H9 (cell line): ENCODE data around the gene FAM180A. TPM values are rescaled to one million over a fixed set of nuclear protein-coding genes. Genes with fewer than 3 reads are reported as not detected.

Source experiments
- DNase-seq: peaks from one replicate; pipeline ENCODE4 v3.0.0-alpha.2; 2017
- H2AFZ ChIP-seq: one replicate; pipeline ENCODE4 v1.6.1; 2013; ENCODE audit warnings: mild to moderate bottlenecking, low read length, control low read depth, moderate library complexity
- H2AK5ac ChIP-seq: 2 replicates; pipeline ENCODE4 v1.6.1; 2013; ENCODE audit warnings: low read length, control low read depth, mixed read lengths; ENCODE audit not compliant: insufficient read length
- H2BK120ac ChIP-seq: one replicate; pipeline ENCODE4 v1.6.1; 2013; ENCODE audit warnings: low read depth, mild to moderate bottlenecking, low read length, control low read depth, inconsistent platforms; ENCODE audit not compliant: poor library complexity, severe bottlenecking
- H2BK12ac ChIP-seq: 2 replicates; pipeline ENCODE4 v1.6.1; 2013; ENCODE audit warnings: low read length, control low read depth, mixed read lengths, low read depth; ENCODE audit not compliant: insufficient read length
- H2BK15ac ChIP-seq: 2 replicates; pipeline ENCODE4 v1.6.1; 2013; ENCODE audit warnings: low read depth, low read length, control low read depth
- H2BK20ac ChIP-seq: one replicate; pipeline ENCODE4 v1.6.1; 2013; ENCODE audit warnings: low read depth, mild to moderate bottlenecking, low read length, control low read depth, inconsistent platforms; ENCODE audit not compliant: poor library complexity, severe bottlenecking
- H2BK5ac ChIP-seq: 2 replicates; pipeline ENCODE4 v1.6.1; 2013; ENCODE audit warnings: low read length, control low read depth, mixed read lengths; ENCODE audit not compliant: insufficient read length
- H3K14ac ChIP-seq: 2 replicates; pipeline ENCODE4 v1.6.1; 2013; ENCODE audit warnings: low read length, control low read depth; ENCODE audit not compliant: insufficient read depth
- H3K18ac ChIP-seq: 2 replicates; pipeline ENCODE4 v1.6.1; 2013; ENCODE audit warnings: low read depth, mild to moderate bottlenecking, mixed read lengths, low read length, control low read depth; ENCODE audit not compliant: insufficient read length
- H3K23ac ChIP-seq: 2 replicates; pipeline ENCODE4 v1.6.1; 2013; ENCODE audit warnings: low read length, control low read depth, mixed read lengths, low read depth; ENCODE audit not compliant: insufficient read length
- H3K23me2 ChIP-seq: 2 replicates; pipeline ENCODE4 v1.6.1; 2013; ENCODE audit warnings: low read depth, mild to moderate bottlenecking, mixed read lengths, low read length, control low read depth; ENCODE audit not compliant: insufficient read length, poor library complexity, severe bottlenecking
- H3K27ac ChIP-seq: 2 replicates; pipeline ENCODE4 v1.5.1; 2013; ENCODE audit warnings: low read length, control low read depth, mixed read lengths, low read depth; ENCODE audit not compliant: insufficient read length
- H3K27me3 ChIP-seq: 2 replicates; pipeline ENCODE4 v1.6.1; 2013; ENCODE audit warnings: low read length, control low read depth, inconsistent platforms; ENCODE audit not compliant: insufficient read depth
- H3K4ac ChIP-seq: 2 replicates; pipeline ENCODE4 v1.6.1; 2013; ENCODE audit warnings: low read depth, mild to moderate bottlenecking, control low read depth, inconsistent platforms, low read length, moderate library complexity
- H3K4me1 ChIP-seq: 2 replicates; pipeline ENCODE4 v1.6.1; 2013; ENCODE audit warnings: low read length, control low read depth, inconsistent platforms; ENCODE audit not compliant: insufficient read depth
- H3K4me2 ChIP-seq: 2 replicates; pipeline ENCODE4 v1.6.1; 2013; ENCODE audit warnings: low read length, control low read depth, mixed read lengths; ENCODE audit not compliant: insufficient read length, insufficient read depth
- H3K56ac ChIP-seq: 2 replicates; pipeline ENCODE4 v1.6.1; 2013; ENCODE audit warnings: low read depth, mild to moderate bottlenecking, mixed read lengths, low read length, control low read depth; ENCODE audit not compliant: insufficient read length
- H3K79me1 ChIP-seq: 2 replicates; pipeline ENCODE4 v1.6.1; 2013; ENCODE audit warnings: low read depth, mild to moderate bottlenecking, moderate library complexity, low read length, control low read depth, inconsistent platforms; ENCODE audit not compliant: insufficient read depth, poor library complexity, severe bottlenecking
- H3K79me2 ChIP-seq: 2 replicates; pipeline ENCODE4 v1.6.1; 2013; ENCODE audit warnings: low read length, control low read depth, inconsistent platforms; ENCODE audit not compliant: insufficient read depth
- H3K9ac ChIP-seq: 2 replicates; pipeline ENCODE4 v1.6.1; 2013; ENCODE audit warnings: low read length, control low read depth, mixed read lengths; ENCODE audit not compliant: insufficient read length; ENCODE audit errors: extremely low read depth
- H3K9me3 ChIP-seq: one replicate; pipeline ENCODE4 v1.6.1; 2013; ENCODE audit warnings: low read depth, low read length, inconsistent platforms; ENCODE audit not compliant: control insufficient read depth
- H3T11ph ChIP-seq: one replicate; pipeline ENCODE4 v1.6.1; 2013; ENCODE audit warnings: mild to moderate bottlenecking, low read length, control low read depth, inconsistent platforms
- H4K20me1 ChIP-seq: one replicate; pipeline ENCODE4 v1.6.1; 2013; ENCODE audit not compliant: control insufficient read depth, insufficient read length, insufficient read depth
- H4K5ac ChIP-seq: 2 replicates; pipeline ENCODE4 v1.6.1; 2013; ENCODE audit warnings: low read depth, mild to moderate bottlenecking, mixed read lengths, low read length, control low read depth; ENCODE audit not compliant: insufficient read length
- H4K8ac ChIP-seq: replicated peaks from 2 replicates; pipeline ENCODE4 v1.6.1; 2013; ENCODE audit warnings: low read length, control low read depth, mixed read lengths, low read depth; ENCODE audit not compliant: insufficient read length
- H4K91ac ChIP-seq: 2 replicates; pipeline ENCODE4 v1.6.1; 2013; ENCODE audit warnings: low read depth, mild to moderate bottlenecking, moderate library complexity, mixed read lengths, low read length, control low read depth; ENCODE audit not compliant: insufficient read length
- H3K27ac Mint-ChIP-seq, 3 experiments: 2 replicates in 2 of 3; 3 replicates in 1 of 3; pipeline ENCODE4 v1.8.0; 2020 to 2021; ENCODE audit warnings: mixed read lengths in 3 of 3, mild to moderate bottlenecking in 1 of 3, moderate library complexity in 1 of 3
- H3K27me3 Mint-ChIP-seq: 2 replicates; pipeline ENCODE4 v1.8.0; 2021; ENCODE audit warnings: low read depth, mild to moderate bottlenecking, moderate library complexity, mixed read lengths
- H3K36me3 Mint-ChIP-seq, 3 experiments: 2 replicates in 2 of 3; 3 replicates in 1 of 3; pipeline ENCODE4 v1.8.0; 2020 to 2021; ENCODE audit warnings: low read depth in 3 of 3, mixed read lengths in 3 of 3; ENCODE audit not compliant: insufficient read depth in 1 of 3
- H3K4me1 Mint-ChIP-seq, 2 experiments: 2 replicates each; pipeline ENCODE4 v1.8.0; 2020; ENCODE audit warnings: mixed read lengths in 2 of 2
- H3K4me3 Mint-ChIP-seq, 2 experiments: 2 replicates in 1 of 2; 3 replicates in 1 of 2; pipeline ENCODE4 v1.8.0; 2020 to 2021; ENCODE audit warnings: mild to moderate bottlenecking in 2 of 2, mixed read lengths in 2 of 2, moderate library complexity in 1 of 2
- H3K9me3 Mint-ChIP-seq, 2 experiments: 2 replicates in 1 of 2; 3 replicates in 1 of 2; pipeline ENCODE4 v1.8.0; 2020; ENCODE audit warnings: mild to moderate bottlenecking in 2 of 2, mixed read lengths in 2 of 2, moderate library complexity in 1 of 2
- CTCF ChIP-seq: fragments of 200-600 bp; sonication (generic); conservative IDR thresholded peaks from 3 replicates; pipeline ENCODE4 v1.8.0; 2021; ENCODE audit warnings: antibody characterized with exemption, mild to moderate bottlenecking
- WGBS: extraction: QIAGEN DNeasy Blood & Tissue Kit; methylation state at CpG from one replicate; pipeline ENCODE4 v1.1.7; 2013; ENCODE audit warnings: missing lambda C conversion rate, low lambda C conversion rate, mixed read lengths; ENCODE audit not compliant: insufficient read length; ENCODE audit errors: extremely low coverage; 5-methylcytosine and 5-hydroxymethylcytosine counted together
- total RNA-seq: library from RNA; stranded (reverse); gene quantifications from 2 replicates; pipeline ENCODE4 v1.2.1, GENCODE V29; 2021

Gene FAM180A
- total RNA-seq, 1 experiment from 2014 or later: not detected

DNA sequence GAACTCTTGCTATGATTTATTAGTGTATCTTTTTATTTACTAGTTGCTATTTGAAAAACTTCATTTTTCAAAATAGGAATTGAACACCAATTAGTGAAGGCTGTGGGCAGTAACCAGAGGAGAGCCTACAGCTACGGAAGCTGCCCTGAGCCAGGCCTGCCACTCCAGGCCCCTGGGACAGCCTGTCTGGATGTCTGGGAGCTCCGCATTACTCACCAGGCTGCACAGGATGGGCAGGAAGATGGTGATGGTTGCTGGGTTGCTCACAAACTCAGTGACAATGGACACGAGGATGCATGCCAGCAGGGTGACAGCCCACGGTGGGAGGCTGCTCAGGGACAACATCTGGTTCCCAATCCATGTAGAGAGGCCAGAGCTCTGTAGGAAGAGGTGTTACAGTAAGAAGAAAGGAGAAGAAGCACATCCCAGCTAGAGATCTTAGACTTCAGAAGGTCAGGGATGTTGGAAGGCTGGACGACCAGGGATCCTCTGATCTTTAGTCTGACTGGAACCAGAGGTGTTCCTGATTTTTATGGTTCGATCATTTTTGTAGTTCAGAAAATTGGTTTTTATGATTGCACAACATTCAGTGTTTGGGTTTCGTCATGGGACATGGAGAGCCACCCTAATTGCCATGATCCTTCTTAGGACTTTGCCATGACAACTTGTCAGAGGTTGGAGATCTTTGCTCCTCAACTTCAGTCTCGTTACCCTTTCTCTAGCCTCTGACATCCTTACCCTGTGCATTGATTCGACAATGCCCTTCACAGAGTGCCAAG is 63.1 kb downstream of the FAM180A start:
- TF ChIP-seq CTCF: no peak
- Histone ChIP-seq H2BK5ac (no peak overlapping the region), H2BK20ac (no peak overlapping the region), H3K27ac (no peak overlapping the region), H4K91ac (no peak overlapping the region), H2AFZ (no peak overlapping the region), H3K23me2 (no peaks in the 10 kb centered on the region), H3K4ac (no peak overlapping the region), H4K8ac (no peak overlapping the region), H3T11ph (no peak overlapping the region), H2BK15ac (no peak overlapping the region), H3K4me1 (no peaks in the 10 kb centered on the region; the same call in 1 of the 2 replicates), H3K23ac (no peak overlapping the region), H3K9me3 (no peaks in the 10 kb centered on the region), H2BK12ac (no peak overlapping the region), H2AK5ac (no peak overlapping the region), H3K4me2 (no peak overlapping the region), H3K18ac (no peak overlapping the region), H3K79me2 (no peaks in the 10 kb centered on the region), H3K27me3 (no peaks in the 10 kb centered on the region), H2BK120ac (no peak overlapping the region), H3K14ac (no peak overlapping the region), H4K20me1 (no peaks in the 10 kb centered on the region), H4K5ac (no peak overlapping the region), H3K9ac (no peak overlapping the region), H3K56ac (no peak overlapping the region), H3K79me1 (no peaks in the 10 kb centered on the region)
- no peak overlapping the region for H3K4me3 Mint-ChIP-seq
- H3K36me3 Mint-ChIP-seq: peaks cover 0 to 19% (median 7%) of the 10 kb centered on the region in 3 experiments; a peak in 4 of 7 replicates
- WGBS: no CpG with 5 or more reads among the region's 9 CpGs
- H3K9me3 Mint-ChIP-seq: no peaks in the 10 kb centered on the region
- DNase-seq: no peak
- peak overlapping the region in 1 of 3 experiments; percentile 38; a peak in 1 of 7 replicates for H3K27ac Mint-ChIP-seq
- no peaks in the 10 kb centered on the region for H3K27me3 Mint-ChIP-seq
- peaks cover 0 to 6% of the 10 kb centered on the region in 2 experiments; a peak in 1 of 4 replicates for H3K4me1 Mint-ChIP-seq
